ENCODE measurements around the gene CLDN7. TPM values are rescaled to one million over a fixed set of nuclear protein-coding genes. Genes with fewer than 3 reads are reported as not detected.
"Not testable (repeated sequence)": the region's sequence is repeated elsewhere in the genome, so short reads cannot be mapped to it uniquely, and the experiment has no call there.

The CLDN7 gene
- total RNA-seq, 2 donors from 2014 or later = 0.52 to 1.0 TPM

GRCh38 chr17:7251661-7252175 is 10.6 kb downstream of the CLDN7 start, which contains the start of gene CTDNEP1:
Gene CTDNEP1, minus strand, starts transcription at chr17:7251734. Its CDS starts 438 bp downstream, at chr17:7251296.
- Mint-ChIP-seq H3K27me3 (no peaks in the 10 kb centered on the region), H3K4me1 (peaks cover 16% of the 10 kb centered on the region), H3K4me3 (peak within 1 kb of the TSS; percentile 93), H3K36me3 (ENCODE audit: low read depth) (peaks cover 84% of the 10 kb centered on the region), H3K9me3 (no peaks in the 10 kb centered on the region), H3K27ac (peak within 1 kb of the TSS; percentile 100)
- ATAC-seq (replicated peaks) = peak; percentile 97

DNA sequence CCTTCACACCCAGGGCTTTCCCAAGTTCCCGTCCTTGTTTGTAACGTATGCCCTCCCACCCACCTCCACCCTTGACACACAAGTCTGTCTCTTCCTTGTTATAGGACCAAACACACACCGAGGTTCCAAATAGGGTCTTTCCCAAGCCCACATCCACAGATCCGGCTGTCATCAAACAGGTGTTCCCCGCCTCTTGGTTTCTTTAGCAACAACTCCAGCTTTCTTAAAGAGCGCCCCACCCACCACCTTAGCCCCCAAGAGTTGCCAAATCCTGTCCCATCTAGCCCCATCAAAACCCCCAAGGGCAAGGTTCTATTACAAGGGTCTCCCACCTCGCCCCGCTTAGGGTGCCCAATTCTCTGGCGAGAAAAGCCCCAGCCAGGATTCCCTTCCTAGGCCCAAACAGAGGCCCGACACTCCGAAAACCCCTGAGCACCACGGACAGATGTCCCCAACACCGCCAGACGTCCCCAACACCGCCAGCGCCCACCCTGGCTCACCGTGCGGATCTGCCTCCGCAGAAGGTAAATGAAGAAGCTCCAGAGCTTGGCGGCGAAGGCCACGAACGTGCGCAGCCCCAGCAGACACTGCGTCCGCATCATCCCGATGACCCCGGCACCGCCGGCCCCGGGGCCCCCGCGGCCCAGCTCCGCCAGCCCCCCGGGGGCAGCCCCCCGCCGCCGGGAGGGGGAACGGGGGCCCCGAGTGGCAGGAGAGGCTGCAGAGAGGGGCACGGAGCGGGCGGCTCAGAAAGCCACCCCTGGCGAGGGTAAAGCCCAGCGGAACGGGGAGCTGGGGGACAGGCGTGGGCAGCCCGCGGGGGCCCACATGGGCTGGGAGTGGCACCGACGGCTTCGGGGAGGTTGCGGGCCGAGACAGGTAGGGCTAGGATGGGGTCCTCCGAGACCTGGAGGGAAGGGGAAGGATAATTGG is 11.3 kb downstream of the CLDN7 start:
- Mint-ChIP-seq H3K27me3 (no peaks in the 10 kb centered on the region), H3K27ac (peak overlapping the region; percentile 96), H3K4me3 (peak overlapping the region; percentile 93), H3K9me3 (no peaks in the 10 kb centered on the region), H3K36me3 (ENCODE audit: low read depth) (peaks cover 84% of the 10 kb centered on the region), H3K4me1 (peaks cover 21% of the 10 kb centered on the region)
- ATAC-seq (replicated peaks) = peak; percentile 5

DNA sequence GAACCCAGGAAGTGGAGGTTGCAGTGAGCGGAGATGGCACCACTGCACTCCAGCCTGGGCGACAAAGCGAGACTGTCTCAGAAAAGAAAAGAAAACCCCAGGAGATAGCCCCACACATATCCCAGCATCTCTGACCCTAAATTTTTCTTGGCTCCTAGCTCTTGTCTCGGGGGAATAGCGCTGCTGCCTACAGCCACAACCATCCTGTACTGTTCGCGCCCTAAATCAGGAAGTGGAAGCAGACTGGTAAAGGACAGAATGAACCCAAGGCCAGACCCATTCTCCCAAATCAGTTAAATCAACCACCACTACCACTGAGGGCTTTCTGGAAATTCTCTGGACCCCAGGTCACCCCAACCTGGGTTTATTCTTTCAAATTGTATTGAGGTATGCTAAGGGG is 12.4 kb downstream of the CLDN7 start:
- Mint-ChIP-seq H3K4me3 (peak overlapping the region; percentile 93), H3K9me3 (no peaks in the 10 kb centered on the region), H3K4me1 (peaks cover 21% of the 10 kb centered on the region), H3K27ac (peak overlapping the region; percentile 96), H3K27me3 (no peaks in the 10 kb centered on the region), H3K36me3 (ENCODE audit: low read depth) (peaks cover 81% of the 10 kb centered on the region)
- no peak for ATAC-seq (replicated peaks)

DNA sequence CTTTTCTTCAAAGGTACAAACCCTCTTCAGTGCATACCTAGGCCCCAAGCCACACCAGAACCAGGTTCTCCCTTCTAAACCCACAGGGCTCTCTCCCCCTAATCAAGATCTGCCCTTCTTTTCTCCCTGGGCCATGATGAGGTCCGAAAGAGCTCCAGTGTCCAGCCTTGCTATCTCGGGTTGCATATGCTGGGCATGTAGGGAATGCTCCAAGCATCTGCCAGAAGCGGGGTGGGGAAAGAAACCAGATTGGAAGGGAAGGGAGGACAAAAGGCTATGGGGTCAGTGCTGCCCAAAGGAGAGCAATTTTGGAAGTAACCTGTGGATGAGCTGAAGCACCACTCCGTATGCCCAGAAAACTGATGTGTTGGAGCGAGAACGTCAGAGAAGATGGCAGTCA is 13.1 kb downstream of the CLDN7 start:
- H3K27me3 Mint-ChIP-seq = no peaks in the 10 kb centered on the region
- H3K4me3 Mint-ChIP-seq = peak overlapping the region; percentile 93
- no peak for ATAC-seq (replicated peaks)
- H3K4me1 Mint-ChIP-seq = peaks cover 21% of the 10 kb centered on the region
- peak overlapping the region; percentile 96 for H3K27ac Mint-ChIP-seq
- H3K9me3 Mint-ChIP-seq = no peaks in the 10 kb centered on the region
- peaks cover 81% of the 10 kb centered on the region for H3K36me3 Mint-ChIP-seq (ENCODE audit: low read depth)

DNA sequence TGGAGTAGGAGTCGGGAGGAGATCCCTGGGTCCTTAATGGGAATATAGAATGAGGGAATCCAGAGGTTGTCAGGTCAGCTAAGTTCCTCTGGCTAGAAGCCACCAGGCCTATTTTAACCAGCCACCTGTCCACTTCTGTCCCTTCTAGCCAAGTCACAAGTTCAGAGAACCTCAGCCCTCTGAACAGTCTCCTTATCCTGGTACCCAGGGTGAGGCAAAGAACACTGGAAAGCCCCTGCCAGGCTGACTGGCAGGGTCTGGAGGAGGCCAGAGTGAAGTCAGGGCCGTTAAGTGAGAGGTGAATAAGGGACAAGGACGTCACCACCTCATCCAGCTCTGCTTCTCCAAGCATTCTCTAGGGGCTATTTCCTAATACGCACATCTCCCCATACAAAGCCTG is 13.5 kb downstream of the CLDN7 start:
- ATAC-seq (replicated peaks) = no peak
- H3K27ac Mint-ChIP-seq = peak overlapping the region; percentile 96
- peaks cover 21% of the 10 kb centered on the region for H3K4me1 Mint-ChIP-seq
- peaks cover 81% of the 10 kb centered on the region for H3K36me3 Mint-ChIP-seq (ENCODE audit: low read depth)
- H3K9me3 Mint-ChIP-seq = no peaks in the 10 kb centered on the region
- H3K27me3 Mint-ChIP-seq = no peaks in the 10 kb centered on the region
- H3K4me3 Mint-ChIP-seq = peak overlapping the region; percentile 93

DNA sequence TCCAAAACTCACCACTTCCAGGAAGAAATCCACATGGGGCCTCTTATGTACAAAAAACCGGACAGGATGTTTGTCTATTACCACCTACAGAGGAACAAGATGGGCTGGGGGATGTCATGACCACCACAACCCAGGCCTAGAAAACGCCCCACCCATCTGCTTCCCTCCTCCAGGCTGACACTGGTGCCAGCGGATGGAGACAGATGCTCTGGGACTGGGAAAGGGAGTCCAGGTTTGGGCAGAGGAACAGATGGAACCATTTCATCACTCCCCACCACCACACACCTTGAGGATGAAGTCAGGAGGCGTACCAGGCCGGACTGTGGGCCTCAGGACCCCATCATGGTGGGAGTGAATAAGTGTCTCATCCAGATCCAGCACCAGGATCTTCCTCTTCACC is 15.5 kb downstream of the CLDN7 start:
- no peak for ATAC-seq (replicated peaks)
- Mint-ChIP-seq H3K36me3 (ENCODE audit: low read depth) (peaks cover 81% of the 10 kb centered on the region), H3K9me3 (no peaks in the 10 kb centered on the region), H3K4me3 (no peak overlapping the region), H3K4me1 (peaks cover 20% of the 10 kb centered on the region), H3K27ac (peak overlapping the region; percentile 44), H3K27me3 (no peaks in the 10 kb centered on the region)

DNA sequence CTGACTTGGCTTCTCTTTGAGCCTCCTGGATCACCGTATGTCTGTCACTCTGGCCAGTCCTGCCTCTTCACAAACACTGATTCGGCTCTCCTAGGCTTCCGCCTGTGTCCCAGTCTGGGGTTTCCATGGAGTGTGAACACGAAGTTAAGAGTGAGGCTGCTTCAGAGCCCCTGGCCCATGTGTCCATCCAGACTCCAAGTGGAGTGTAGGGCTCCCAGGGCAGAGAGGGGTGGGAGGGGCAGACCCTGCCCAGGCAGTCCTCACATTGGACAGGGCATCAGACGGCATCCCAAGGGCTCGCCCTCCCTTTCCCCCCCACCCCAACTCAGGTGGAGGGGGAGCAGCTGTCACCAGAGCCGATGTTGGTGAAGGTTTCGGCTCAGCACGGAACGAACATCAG is 18.4 kb downstream of the CLDN7 start:
- ATAC-seq (replicated peaks); H3K9me3 Mint-ChIP-seq; H3K27me3 Mint-ChIP-seq: not testable (repeated sequence)
- peak overlapping the region; percentile 93 for H3K27ac Mint-ChIP-seq
- H3K4me1 Mint-ChIP-seq = peaks cover 31% of the 10 kb centered on the region
- H3K4me3 Mint-ChIP-seq = peak overlapping the region; percentile 87
- peaks cover 87% of the 10 kb centered on the region for H3K36me3 Mint-ChIP-seq (ENCODE audit: low read depth)

DNA sequence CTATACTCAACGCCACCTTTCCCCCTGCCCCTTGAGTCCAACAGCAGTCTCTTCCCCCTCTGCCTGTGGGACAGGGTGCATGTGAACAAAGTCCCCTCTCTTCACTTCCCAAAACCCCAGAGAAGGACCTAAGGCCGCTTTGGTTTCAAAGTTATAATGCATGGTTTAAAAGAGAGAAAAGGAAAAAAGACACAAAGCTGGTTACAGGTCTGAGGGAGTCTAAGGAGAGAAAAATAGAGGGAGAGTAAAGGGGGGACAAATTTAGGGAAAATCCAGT is 18.9 kb downstream of the CLDN7 start:
- no peaks in the 10 kb centered on the region for H3K9me3 Mint-ChIP-seq
- ATAC-seq (replicated peaks) = no peak
- peaks cover 87% of the 10 kb centered on the region for H3K36me3 Mint-ChIP-seq (ENCODE audit: low read depth)

DNA sequence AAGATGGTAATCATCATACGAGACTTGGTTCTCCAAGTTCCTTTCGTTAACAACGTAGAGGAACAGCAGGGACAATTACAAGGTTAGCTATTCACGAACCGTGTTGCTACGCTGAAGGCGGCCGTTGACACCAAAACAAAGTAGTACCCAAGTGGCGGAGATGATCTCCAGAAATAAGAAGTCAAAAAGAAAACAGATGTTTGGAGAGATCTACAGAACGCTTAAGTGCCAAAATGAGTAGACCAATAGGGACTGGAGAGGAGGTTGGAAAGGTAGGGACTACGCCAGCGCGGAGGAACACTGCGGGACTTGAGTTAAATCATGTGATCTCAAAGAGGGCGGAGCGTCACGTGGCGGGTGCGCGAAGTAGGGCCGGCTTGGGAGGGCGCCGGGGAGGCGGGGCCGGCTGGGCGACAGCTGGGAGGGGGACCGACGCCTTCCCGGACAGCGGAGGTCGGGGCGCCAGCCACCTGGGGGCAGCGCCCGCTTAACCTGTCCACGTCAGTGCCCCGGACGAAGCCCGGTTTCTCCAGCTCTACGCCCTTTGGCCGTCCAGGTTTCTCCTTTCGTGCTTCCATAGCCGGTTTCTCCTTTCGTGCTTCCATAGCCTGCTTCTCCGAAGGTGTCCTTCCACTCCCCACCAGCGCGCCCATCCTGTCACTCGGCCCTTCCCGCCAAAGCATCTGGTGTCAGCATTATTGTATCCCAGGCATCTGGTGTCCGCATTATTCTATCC is 19.4 kb downstream of the CLDN7 start:
- peaks cover 31% of the 10 kb centered on the region for H3K4me1 Mint-ChIP-seq
- H3K36me3 Mint-ChIP-seq (ENCODE audit: low read depth) = peaks cover 90% of the 10 kb centered on the region
- H3K27me3 Mint-ChIP-seq = no peaks in the 10 kb centered on the region
- peak overlapping the region; percentile 87 for H3K4me3 Mint-ChIP-seq
- peak; percentile 41 for ATAC-seq (replicated peaks)
- no peaks in the 10 kb centered on the region for H3K9me3 Mint-ChIP-seq
- peak overlapping the region; percentile 93 for H3K27ac Mint-ChIP-seq

More for the DNA sequence above, 18.9 kb downstream of the CLDN7 start:
- Mint-ChIP-seq H3K4me3 (peak overlapping the region; percentile 87), H3K27me3 (no peaks in the 10 kb centered on the region), H3K27ac (peak overlapping the region; percentile 93), H3K4me1 (peaks cover 31% of the 10 kb centered on the region)

DNA sequence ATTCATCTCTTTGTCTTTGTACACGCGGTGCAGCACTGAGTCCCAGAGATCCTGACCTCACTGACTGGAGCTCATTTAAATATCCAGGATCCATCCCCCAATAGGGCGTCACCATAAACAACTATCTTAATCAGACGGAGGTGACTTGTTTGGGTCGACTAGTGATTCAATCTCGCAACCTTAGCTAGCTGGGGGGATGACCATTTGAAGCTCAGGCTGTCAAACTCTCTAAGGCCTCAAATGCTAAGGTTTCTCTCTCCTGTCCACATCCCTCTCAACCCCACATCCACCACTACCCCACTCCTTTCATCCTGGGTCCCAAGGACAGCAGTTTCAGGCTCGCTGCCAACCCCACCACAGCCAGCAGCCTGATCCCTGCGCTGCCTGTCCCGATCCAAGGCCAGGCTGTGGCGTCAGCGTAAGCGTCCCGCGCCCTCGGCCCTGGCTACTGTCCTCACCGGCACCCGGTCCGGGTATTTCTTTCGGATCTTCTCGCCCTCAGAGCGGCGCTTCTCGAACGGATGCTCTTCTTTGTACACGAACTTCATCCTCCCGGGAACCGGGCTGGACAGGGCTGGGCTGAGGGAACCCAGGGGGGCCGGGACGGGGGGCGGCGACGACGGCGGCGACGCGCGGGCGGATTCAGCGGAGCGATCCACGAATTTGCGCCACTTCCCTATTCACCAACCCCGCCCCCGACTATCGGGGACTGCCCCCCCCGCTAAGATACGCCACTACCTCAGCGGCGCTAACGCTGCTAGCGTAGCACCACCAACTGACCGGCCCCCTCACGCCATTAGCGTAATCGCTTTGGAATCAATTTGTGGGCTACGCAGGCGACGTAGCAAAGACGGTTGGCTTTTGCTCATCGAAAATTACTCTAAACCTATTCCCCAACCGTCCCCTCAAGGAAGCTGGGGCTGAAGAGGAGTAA is 20.2 kb downstream of the CLDN7 start, which contains the start of gene GABARAP:
TSS of gene GABARAP (minus strand) at position 667 of the 934 bp plus-strand sequence. CDS start at position 548, 119 bp downstream.
- H3K36me3 Mint-ChIP-seq (ENCODE audit: low read depth) = peaks cover 96% of the 10 kb centered on the region
- peaks cover 35% of the 10 kb centered on the region for H3K4me1 Mint-ChIP-seq
- peak within 1 kb of the TSS; percentile 87 for H3K4me3 Mint-ChIP-seq
- ATAC-seq (replicated peaks) = peak; percentile 39
- H3K9me3 Mint-ChIP-seq = no peaks in the 10 kb centered on the region
- H3K27ac Mint-ChIP-seq = peak within 1 kb of the TSS; percentile 93
- no peaks in the 10 kb centered on the region for H3K27me3 Mint-ChIP-seq

GRCh38 chr17:7241090-7241733 is 21.1 kb downstream of the CLDN7 start:
- Mint-ChIP-seq H3K9me3 (no peaks in the 10 kb centered on the region), H3K4me3 (peak overlapping the region; percentile 87), H3K4me1 (peaks cover 35% of the 10 kb centered on the region), H3K27ac (peak overlapping the region; percentile 93), H3K27me3 (no peaks in the 10 kb centered on the region), H3K36me3 (ENCODE audit: low read depth) (peaks cover 96% of the 10 kb centered on the region)
- ATAC-seq (replicated peaks) = no peak

DNA sequence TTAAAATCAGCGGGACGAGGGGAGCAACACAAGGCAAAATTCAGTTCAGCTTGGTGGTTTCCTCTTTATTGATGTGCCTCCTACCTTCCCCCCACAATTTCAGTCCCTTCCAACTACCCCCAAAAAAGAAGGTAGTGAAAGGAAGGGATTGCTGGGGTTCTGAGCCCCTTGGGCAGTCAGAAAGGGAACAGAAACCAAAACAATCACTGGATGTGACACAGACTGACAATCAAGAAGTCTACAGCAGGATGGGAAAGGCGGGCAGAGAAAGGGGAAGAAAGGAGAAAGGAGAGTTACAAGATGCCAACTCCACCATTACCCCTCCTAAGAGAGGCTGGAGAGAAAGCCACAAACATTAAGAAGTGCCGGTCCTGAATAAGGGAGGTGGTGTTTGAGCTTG is 21.9 kb downstream of the CLDN7 start:
- Mint-ChIP-seq H3K4me3 (peak overlapping the region; percentile 87), H3K9me3 (no peaks in the 10 kb centered on the region), H3K4me1 (peaks cover 44% of the 10 kb centered on the region), H3K36me3 (ENCODE audit: low read depth) (peaks cover 96% of the 10 kb centered on the region), H3K27ac (peak overlapping the region; percentile 93), H3K27me3 (no peaks in the 10 kb centered on the region)
- no peak for ATAC-seq (replicated peaks)

All from activated T-helper 17 cell treated with anti-CD3 and anti-CD28 coated beads, Interleukin-2, amount 50 U/mL, for 72 hours (primary cell).